Memory B cell (primary cell): ENCODE data around the gene PLAAT2.
"Not testable (repeated sequence)": the region's sequence is repeated elsewhere in the genome, so short reads cannot be mapped to it uniquely, and the experiment has no call there.

Source experiments
- ATAC-seq: fragments of 150-1000 bp; cut with Tn5 transposase; 2 replicates; pipeline ENCODE4 v1.10.0; 2021; ENCODE audit warnings: low read depth, mild to moderate bottlenecking, moderate library complexity
- DNase-seq, 2 donors: peaks; one replicate each; pipeline ENCODE4 v3.0.0; 2022; ENCODE audit warnings: low spot score in 2 of 2
- H3K27ac Mint-ChIP-seq: one replicate; pipeline ENCODE4 v1.8.0; 2022; ENCODE audit warnings: mild to moderate bottlenecking, moderate library complexity, mixed read lengths
- H3K27me3 Mint-ChIP-seq: one replicate; pipeline ENCODE4 v1.8.0; 2022; ENCODE audit warnings: mixed read lengths
- H3K36me3 Mint-ChIP-seq: one replicate; pipeline ENCODE4 v1.8.0; 2022; ENCODE audit warnings: mild to moderate bottlenecking, mixed read lengths
- H3K4me1 Mint-ChIP-seq: one replicate; pipeline ENCODE4 v1.8.0; 2022; ENCODE audit warnings: mixed read lengths
- H3K4me3 Mint-ChIP-seq: one replicate; pipeline ENCODE4 v1.8.0; 2022; ENCODE audit warnings: mild to moderate bottlenecking, moderate library complexity, mixed read lengths
- H3K9me3 Mint-ChIP-seq: one replicate; pipeline ENCODE4 v1.8.0; 2022; ENCODE audit warnings: mixed read lengths

Gene PLAAT2

GRCh38 chr11:63564784-63565350 lies 1.7 kb upstream of the PLAAT2 start:
- Mint-ChIP-seq H3K27me3 (peaks cover 4% of the 10 kb centered on the region), H3K9me3 (no peaks in the 10 kb centered on the region), H3K4me3 (no peak overlapping the region), H3K36me3 (no peaks in the 10 kb centered on the region), H3K4me1 (peaks cover 20% of the 10 kb centered on the region), H3K27ac (peak overlapping the region; percentile 36)
- ATAC-seq (no peak), DNase-seq (no peak)

- H3K36me3 Mint-ChIP-seq: no peaks in the 10 kb centered on the region
- peaks cover 4% of the 10 kb centered on the region for H3K27me3 Mint-ChIP-seq
- DNase-seq: peak in 1 of 2 donors; percentile 38
- no peaks in the 10 kb centered on the region for H3K9me3 Mint-ChIP-seq
- H3K4me3 Mint-ChIP-seq: no peak overlapping the region
- H3K4me1 Mint-ChIP-seq: peaks cover 20% of the 10 kb centered on the region
- peak; percentile 10 for ATAC-seq
- H3K27ac Mint-ChIP-seq: peak overlapping the region; percentile 36
Measured at GRCh38 chr11:63564056-63564774, 1.0 kb upstream of the PLAAT2 start.

GRCh38 chr11:63560506-63561180 lies 2.5 kb downstream of the PLAAT2 start:
- Mint-ChIP-seq H3K27me3 (peaks cover 5% of the 10 kb centered on the region), H3K4me1 (peaks cover 12% of the 10 kb centered on the region), H3K36me3 (no peaks in the 10 kb centered on the region), H3K9me3 (no peaks in the 10 kb centered on the region), H3K27ac (no peak overlapping the region), H3K4me3 (no peak overlapping the region)
- DNase-seq (no peak), ATAC-seq (no peak)

GRCh38 chr11:63558459-63559157 lies 4.6 kb downstream of the PLAAT2 start:
- H3K4me3 Mint-ChIP-seq: no peak overlapping the region
- H3K9me3 Mint-ChIP-seq: no peaks in the 10 kb centered on the region
- ATAC-seq (no peak), DNase-seq (no peak)
- peaks cover 5% of the 10 kb centered on the region for H3K27me3 Mint-ChIP-seq
- H3K27ac Mint-ChIP-seq: no peak overlapping the region
- peaks cover 4% of the 10 kb centered on the region for H3K4me1 Mint-ChIP-seq
- no peaks in the 10 kb centered on the region for H3K36me3 Mint-ChIP-seq

GRCh38 chr11:63557570-63557969 lies 5.6 kb downstream of the PLAAT2 start:
- peaks cover 9% of the 10 kb centered on the region for H3K4me1 Mint-ChIP-seq
- H3K27me3 Mint-ChIP-seq: peaks cover 8% of the 10 kb centered on the region
- ATAC-seq (no peak), DNase-seq (no peak)
- H3K36me3 Mint-ChIP-seq: peaks cover under 1% of the 10 kb centered on the region
- H3K9me3 Mint-ChIP-seq: no peaks in the 10 kb centered on the region
- H3K4me3 Mint-ChIP-seq: no peak overlapping the region
- no peak overlapping the region for H3K27ac Mint-ChIP-seq

DNA sequence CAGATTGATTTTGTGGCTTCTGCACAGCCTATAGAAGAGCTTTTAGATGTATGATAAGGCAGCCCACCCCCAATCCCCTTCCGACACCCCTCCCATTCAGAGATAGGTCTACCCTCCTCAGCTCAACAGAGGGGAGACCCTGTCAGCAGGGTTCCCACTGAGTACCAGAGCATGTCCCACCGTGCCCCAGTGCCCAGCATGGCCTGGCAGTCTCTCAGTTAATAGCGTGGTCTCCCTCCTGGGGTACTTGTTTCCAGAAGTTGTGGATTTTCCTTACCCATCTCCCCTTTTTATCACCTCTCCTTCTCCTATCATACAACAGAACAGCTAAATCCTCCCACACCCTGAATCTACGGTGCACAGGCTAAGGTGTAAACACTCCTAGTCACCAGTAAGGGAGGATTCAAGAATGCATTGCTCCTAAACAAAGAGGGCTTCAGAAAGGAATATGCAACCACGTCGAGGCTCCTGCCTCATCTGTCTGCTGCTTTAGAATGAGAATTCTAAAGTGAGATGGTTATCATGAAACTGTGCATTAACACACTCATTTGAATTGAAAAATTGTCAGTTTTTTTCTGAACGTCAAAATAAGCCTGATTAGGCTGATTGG lies 6.7 kb downstream of the PLAAT2 start:
- DNase-seq (no peak), ATAC-seq (no peak)
- peaks cover 1% of the 10 kb centered on the region for H3K36me3 Mint-ChIP-seq
- no peak overlapping the region for H3K27ac Mint-ChIP-seq
- peaks cover 8% of the 10 kb centered on the region for H3K27me3 Mint-ChIP-seq
- H3K4me1 Mint-ChIP-seq: peaks cover 9% of the 10 kb centered on the region
- no peak overlapping the region for H3K4me3 Mint-ChIP-seq
- no peaks in the 10 kb centered on the region for H3K9me3 Mint-ChIP-seq

DNA sequence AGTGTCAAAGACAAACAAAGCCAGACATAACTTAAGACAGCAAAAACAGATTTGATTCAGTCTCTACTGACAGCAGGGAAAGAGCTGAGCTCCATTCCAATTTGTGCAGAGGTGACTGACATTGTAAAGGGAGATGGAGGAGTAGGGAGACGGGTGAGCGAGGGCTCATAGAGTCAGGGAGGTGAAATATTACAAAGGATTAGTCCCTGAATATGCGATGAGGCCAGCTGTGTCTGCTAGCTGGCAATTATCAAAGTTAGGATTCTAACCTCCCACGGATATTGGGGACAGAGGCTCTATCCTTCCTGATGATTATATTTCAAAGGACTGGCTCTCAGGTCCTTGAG lies 8.3 kb downstream of the PLAAT2 start:
- Mint-ChIP-seq H3K27ac (no peak overlapping the region), H3K9me3 (no peaks in the 10 kb centered on the region), H3K4me1 (peaks cover 13% of the 10 kb centered on the region), H3K36me3 (peaks cover 1% of the 10 kb centered on the region), H3K4me3 (no peak overlapping the region), H3K27me3 (peaks cover 8% of the 10 kb centered on the region)
- ATAC-seq (no peak), DNase-seq (no peak)

DNA sequence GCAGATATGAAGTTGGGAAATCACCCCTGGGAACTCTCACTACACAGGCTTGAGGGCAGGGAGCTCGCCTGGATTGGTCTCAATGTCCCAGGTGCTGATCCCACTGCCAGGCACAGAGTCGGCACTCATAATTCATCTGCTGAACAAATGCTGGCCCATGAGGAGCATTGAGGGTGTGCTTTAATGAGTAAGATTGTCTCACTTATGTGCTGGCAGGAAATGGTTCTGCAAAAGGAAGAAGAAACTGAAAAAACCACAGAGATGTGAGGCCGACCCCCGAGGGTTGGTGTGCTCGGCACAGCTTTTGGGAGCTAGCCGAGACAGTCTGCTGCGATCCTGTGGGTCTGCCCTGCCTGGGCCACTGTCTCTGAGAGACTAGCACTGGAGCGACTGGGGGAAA lies 9.4 kb downstream of the PLAAT2 start:
- DNase-seq (no peak), ATAC-seq (peak; percentile 73)
- Mint-ChIP-seq H3K4me1 (peaks cover 13% of the 10 kb centered on the region), H3K27ac (peak overlapping the region; percentile 32), H3K27me3 (peaks cover 10% of the 10 kb centered on the region), H3K4me3 (peak overlapping the region; percentile 71), H3K9me3 (no peaks in the 10 kb centered on the region), H3K36me3 (peaks cover 1% of the 10 kb centered on the region)

DNA sequence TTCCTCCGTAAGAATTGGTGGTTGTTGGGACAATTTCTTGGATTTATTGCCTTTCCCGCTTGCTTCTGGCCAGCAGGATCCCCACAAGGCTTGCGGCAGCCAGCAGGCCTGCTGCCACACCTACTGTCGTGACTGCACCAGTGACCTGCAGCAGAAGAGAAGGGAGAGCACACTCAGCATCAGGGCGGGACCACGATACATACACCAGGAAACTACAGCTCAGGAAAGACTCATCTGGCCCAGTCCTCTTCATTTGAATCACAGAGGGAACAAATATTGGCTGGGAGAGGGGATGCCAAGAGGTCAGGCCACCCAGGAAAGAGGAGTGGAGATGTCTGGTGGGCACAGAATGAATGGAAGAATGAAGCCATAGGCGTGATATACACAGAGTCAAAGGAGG lies 10.3 kb downstream of the PLAAT2 start:
- no peak for ATAC-seq
- no peak for DNase-seq
- Mint-ChIP-seq H3K4me3 (no peak overlapping the region), H3K27me3 (peaks cover 10% of the 10 kb centered on the region), H3K36me3 (peaks cover 1% of the 10 kb centered on the region), H3K4me1 (peaks cover 13% of the 10 kb centered on the region), H3K27ac (no peak overlapping the region), H3K9me3 (no peaks in the 10 kb centered on the region)

GRCh38 chr11:63551889-63552266 lies 11.3 kb downstream of the PLAAT2 start:
- Mint-ChIP-seq H3K9me3 (no peaks in the 10 kb centered on the region), H3K4me1 (peaks cover 13% of the 10 kb centered on the region), H3K27ac (no peak overlapping the region), H3K4me3 (no peak overlapping the region), H3K27me3 (peaks cover 10% of the 10 kb centered on the region), H3K36me3 (peaks cover 1% of the 10 kb centered on the region)
- DNase-seq (no peak), ATAC-seq (no peak)

GRCh38 chr11:63551091-63551888 lies 11.9 kb downstream of the PLAAT2 start:
- DNase-seq (no peak), ATAC-seq (no peak)
- H3K4me3 Mint-ChIP-seq: peak overlapping the region; percentile 43
- H3K27me3 Mint-ChIP-seq: peaks cover 8% of the 10 kb centered on the region
- H3K4me1 Mint-ChIP-seq: peaks cover 13% of the 10 kb centered on the region
- H3K27ac Mint-ChIP-seq: no peak overlapping the region
- H3K9me3 Mint-ChIP-seq: no peaks in the 10 kb centered on the region
- peaks cover 4% of the 10 kb centered on the region for H3K36me3 Mint-ChIP-seq

GRCh38 chr11:63550156-63550700 lies 13.0 kb downstream of the PLAAT2 start:
- not testable (repeated sequence) for H3K27ac Mint-ChIP-seq, H3K36me3 Mint-ChIP-seq, DNase-seq, H3K27me3 Mint-ChIP-seq, H3K4me3 Mint-ChIP-seq, H3K9me3 Mint-ChIP-seq, ATAC-seq
- peaks cover 13% of the 10 kb centered on the region for H3K4me1 Mint-ChIP-seq

DNA sequence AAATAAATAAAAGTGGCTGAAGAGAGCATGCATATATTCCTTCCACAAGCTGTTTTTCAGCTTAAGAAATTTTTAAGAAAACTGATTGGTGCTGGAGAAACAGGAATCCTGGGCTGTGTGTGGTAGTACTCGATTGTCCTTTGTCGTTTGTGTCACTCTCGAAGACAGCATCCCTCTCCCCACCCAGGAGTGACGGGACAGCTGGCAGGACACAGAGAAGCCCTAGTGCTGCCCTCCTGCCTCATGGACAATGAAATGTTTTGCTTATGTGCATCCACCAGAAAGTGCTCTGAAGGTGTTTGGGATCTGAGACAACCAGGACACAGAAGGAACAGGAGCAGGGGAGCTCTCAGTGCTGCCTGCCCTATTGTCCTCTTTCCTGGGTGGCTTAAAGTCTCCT lies 13.8 kb downstream of the PLAAT2 start:
- Mint-ChIP-seq H3K9me3 (no peaks in the 10 kb centered on the region), H3K27me3 (peaks cover 8% of the 10 kb centered on the region), H3K36me3 (peaks cover 6% of the 10 kb centered on the region), H3K4me3 (no peak overlapping the region), H3K27ac (no peak overlapping the region), H3K4me1 (peaks cover 13% of the 10 kb centered on the region)
- DNase-seq (no peak), ATAC-seq (no peak)
